Lung (tissue), 12 donors: Measurements from ENCODE around the gene PITX2. TPM values are rescaled to one million over a fixed set of nuclear protein-coding genes. Genes with fewer than 3 reads are reported as not detected.

Source experiments
- ATAC-seq: fragments of 200-7000 bp; cut with Tn5 transposase; one replicate; pipeline ENCODE4 v1.9.1; 2020; ENCODE audit warnings: moderate number of reproducible peaks; ENCODE audit not compliant: insufficient read depth, low FRiP score
- DNase-seq, 3 donors: peaks; one replicate each; pipeline ENCODE4 v3.0.0-alpha.2; 2013 to 2017
- H3K27ac ChIP-seq, 2 donors: one replicate each; pipeline ENCODE4 v1.5.1; 2013; ENCODE audit warnings: mild to moderate bottlenecking in 2 of 2, moderate library complexity in 2 of 2, control low read depth in 1 of 2, inconsistent platforms in 1 of 2, low read depth in 1 of 2, low read length in 1 of 2
- H3K27me3 ChIP-seq, 3 donors: one replicate each; pipeline ENCODE4 v1.5.1; 2013; ENCODE audit warnings: low read length in 2 of 3; ENCODE audit not compliant: control insufficient read depth in 3 of 3, insufficient read depth in 3 of 3
- H3K36me3 ChIP-seq, 4 donors: one replicate each; pipeline ENCODE4 v1.5.1; 2013; ENCODE audit warnings: low read length in 4 of 4, mild to moderate bottlenecking in 1 of 4, moderate library complexity in 1 of 4; ENCODE audit not compliant: control insufficient read depth in 4 of 4, insufficient read depth in 4 of 4
- H3K4me1 ChIP-seq, 5 donors: one replicate each; pipeline ENCODE4 v1.5.1; 2013; ENCODE audit warnings: low read length in 5 of 5, mild to moderate bottlenecking in 2 of 5, moderate library complexity in 1 of 5; ENCODE audit not compliant: control insufficient read depth in 5 of 5, insufficient read depth in 5 of 5
- H3K4me3 ChIP-seq: one replicate; pipeline ENCODE4 v1.5.1; 2013; ENCODE audit warnings: mild to moderate bottlenecking, control low read depth, moderate library complexity
- H3K9ac ChIP-seq, 2 donors: one replicate each; pipeline ENCODE4 v1.5.1; 2013; ENCODE audit warnings: low read length in 2 of 2, control low read depth in 1 of 2; ENCODE audit not compliant: insufficient read depth in 1 of 2
- H3K9me3 ChIP-seq, 4 donors: one replicate each; pipeline ENCODE4 v1.5.1; 2013; ENCODE audit warnings: low read length in 3 of 4, mild to moderate bottlenecking in 1 of 4, moderate library complexity in 1 of 4; ENCODE audit not compliant: control insufficient read depth in 4 of 4, insufficient read depth in 3 of 4
- WGBS, 2 donors: extraction: QIAGEN DNeasy Blood & Tissue Kit; methylation state at CpG; one replicate each; pipeline ENCODE4 v1.1.7; 2013; 5-methylcytosine and 5-hydroxymethylcytosine counted together
- polyA plus RNA-seq, 2 donors: library from polyadenylated mRNA; stranded (reverse); fragments of 200-250 nt; gene quantifications; one replicate each; pipeline ENCODE4 v1.2.1, GENCODE V29; 2013
- total RNA-seq, 2 donors: library from RNA; depleted of rRNA in 1 of 2; stranded (reverse); fragments of >200 nt in 1 of 2; gene quantifications; one replicate each; pipeline ENCODE4 v1.2.1, GENCODE V29; 2014 to 2021
- TF ChIP-seq, protein P1 (sequence below): IDR thresholded peaks from 2 replicates; pipeline ENCODE4 v1.5.1; 2012; ENCODE audit warnings: mild to moderate bottlenecking; ENCODE audit errors: control extremely low read depth, extremely low read depth
- donor health status: control.
- donor health status: control.
- donor health status: Bipolar disorder and iron deficiency.
- donor health status: healthy.
- donor health status: DM: yes; HTN: yes; CAD: no.

Gene PITX2
- total and polyA plus RNA-seq, 4 donors, result not detected

DNA sequence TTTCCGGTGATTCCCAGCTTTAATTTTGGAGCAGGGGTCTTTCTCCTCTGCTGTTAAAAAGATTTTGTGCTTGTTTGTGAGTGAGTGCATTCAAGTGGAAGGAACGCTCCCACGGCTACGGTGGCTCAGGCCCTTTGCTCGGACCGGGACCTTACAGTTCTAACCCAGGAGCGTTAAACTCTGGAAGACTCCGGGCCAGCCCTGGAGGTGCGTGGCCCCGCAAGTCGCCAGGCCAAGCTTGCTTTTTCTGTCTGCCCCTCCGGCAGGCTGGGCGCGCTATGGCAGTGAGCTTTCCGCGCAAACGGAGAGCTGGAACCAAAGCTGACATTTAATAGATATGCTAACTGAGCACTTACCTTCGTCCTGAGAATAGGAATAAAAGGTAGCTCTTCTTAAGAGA lies 18.3 kb upstream of the PITX2 start:
- ATAC-seq (no peak), DNase-seq (peak in 1 of 3 donors; percentile 15)
- no peak overlapping the region for H3K4me3 ChIP-seq
- 6 to 10% methylated on average over 18 of the region's 18 CpGs for WGBS, 2 donors
- TF ChIP-seq, protein P1, sequence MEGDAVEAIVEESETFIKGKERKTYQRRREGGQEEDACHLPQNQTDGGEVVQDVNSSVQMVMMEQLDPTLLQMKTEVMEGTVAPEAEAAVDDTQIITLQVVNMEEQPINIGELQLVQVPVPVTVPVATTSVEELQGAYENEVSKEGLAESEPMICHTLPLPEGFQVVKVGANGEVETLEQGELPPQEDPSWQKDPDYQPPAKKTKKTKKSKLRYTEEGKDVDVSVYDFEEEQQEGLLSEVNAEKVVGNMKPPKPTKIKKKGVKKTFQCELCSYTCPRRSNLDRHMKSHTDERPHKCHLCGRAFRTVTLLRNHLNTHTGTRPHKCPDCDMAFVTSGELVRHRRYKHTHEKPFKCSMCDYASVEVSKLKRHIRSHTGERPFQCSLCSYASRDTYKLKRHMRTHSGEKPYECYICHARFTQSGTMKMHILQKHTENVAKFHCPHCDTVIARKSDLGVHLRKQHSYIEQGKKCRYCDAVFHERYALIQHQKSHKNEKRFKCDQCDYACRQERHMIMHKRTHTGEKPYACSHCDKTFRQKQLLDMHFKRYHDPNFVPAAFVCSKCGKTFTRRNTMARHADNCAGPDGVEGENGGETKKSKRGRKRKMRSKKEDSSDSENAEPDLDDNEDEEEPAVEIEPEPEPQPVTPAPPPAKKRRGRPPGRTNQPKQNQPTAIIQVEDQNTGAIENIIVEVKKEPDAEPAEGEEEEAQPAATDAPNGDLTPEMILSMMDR, result no peak
- peaks cover 0 to 10% (median 0%) of the 10 kb centered on the region in 4 donors for H3K9me3 ChIP-seq
- no peak overlapping the region for H3K9ac ChIP-seq
- H3K36me3 ChIP-seq, result no peaks in the 10 kb centered on the region
- peaks cover 5 to 100% (median 95%) of the 10 kb centered on the region in 3 donors for H3K27me3 ChIP-seq
- H3K4me1 ChIP-seq, result peaks cover 0 to 14% (median 0%) of the 10 kb centered on the region in 5 donors
- no peak overlapping the region for H3K27ac ChIP-seq

- 12 to 13% methylated on average over 9 of the region's 9 CpGs for WGBS, 2 donors
- H3K9ac ChIP-seq, result no peak overlapping the region
Measured at GRCh38 chr4:110640576-110640975, 17.7 kb upstream of the PITX2 start.

GRCh38 chr4:110639207-110640090 lies 16.6 kb upstream of the PITX2 start:
- Histone ChIP-seq H3K9ac (no peak overlapping the region), H3K36me3 (no peaks in the 10 kb centered on the region), H3K27ac (no peak overlapping the region), H3K4me1 (peaks cover 0 to 14% (median 0%) of the 10 kb centered on the region in 5 donors), H3K4me3 (no peak overlapping the region), H3K9me3 (peaks cover 0 to 10% (median 0%) of the 10 kb centered on the region in 4 donors), H3K27me3 (peaks cover 5 to 98% (median 97%) of the 10 kb centered on the region in 3 donors)
- WGBS, 2 donors, result 7 to 10% methylated on average over 34 of the region's 34 CpGs
- no peak for ATAC-seq
- TF ChIP-seq, protein P1, result no peak
- DNase-seq, result peak; percentile 12 to 44 (median 16)

More at GRCh38 chr4:110640576-110640975, 17.7 kb upstream of the PITX2 start:
- Histone ChIP-seq H3K4me3 (no peak overlapping the region), H3K36me3 (no peaks in the 10 kb centered on the region), H3K27ac (no peak overlapping the region), H3K27me3 (peaks cover 5 to 98% (median 95%) of the 10 kb centered on the region in 3 donors), H3K9me3 (peaks cover 0 to 10% (median 0%) of the 10 kb centered on the region in 4 donors), H3K4me1 (peaks cover 0 to 14% (median 0%) of the 10 kb centered on the region in 5 donors)
- DNase-seq (peak in 1 of 3 donors; percentile 38), ATAC-seq (no peak)
- TF ChIP-seq, protein P1, result no peak
